GM21367 (cell line): ENCODE results near the gene SLC44A2.
A peak's percentile ranks its signal among the peaks of the same experiment; 100 is the strongest.
"Not testable (repeated sequence)": the region's sequence is repeated elsewhere in the genome, so short reads cannot be mapped to it uniquely, and the experiment has no call there.

Source experiments
- ATAC-seq: cut with Tn5 transposase; IDR thresholded peaks from one replicate; pipeline ENCODE4 v1.9.1; 2021; ENCODE audit not compliant: unreplicated experiment

SLC44A2 gene

DNA sequence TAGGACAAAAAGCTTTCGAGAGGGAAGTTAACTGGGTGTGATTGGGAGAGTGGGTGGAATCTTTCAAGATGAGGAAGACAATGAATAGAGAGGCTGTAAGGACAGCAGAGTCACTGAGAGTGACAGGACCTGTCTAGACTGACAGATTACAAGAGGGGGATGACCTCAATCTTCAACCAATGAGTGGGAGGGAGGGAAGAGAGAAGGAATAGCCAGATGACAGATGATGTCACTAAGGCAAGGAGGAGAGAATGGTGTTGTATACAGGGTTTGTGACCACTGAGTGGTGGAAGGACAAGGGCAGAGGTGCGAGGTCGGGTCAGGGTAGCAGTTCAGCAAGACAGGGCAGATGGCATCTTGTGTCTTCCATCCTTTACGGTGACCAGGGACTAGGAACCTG is 23.0 kb downstream of the SLC44A2 start:
- ATAC-seq = no peak

DNA sequence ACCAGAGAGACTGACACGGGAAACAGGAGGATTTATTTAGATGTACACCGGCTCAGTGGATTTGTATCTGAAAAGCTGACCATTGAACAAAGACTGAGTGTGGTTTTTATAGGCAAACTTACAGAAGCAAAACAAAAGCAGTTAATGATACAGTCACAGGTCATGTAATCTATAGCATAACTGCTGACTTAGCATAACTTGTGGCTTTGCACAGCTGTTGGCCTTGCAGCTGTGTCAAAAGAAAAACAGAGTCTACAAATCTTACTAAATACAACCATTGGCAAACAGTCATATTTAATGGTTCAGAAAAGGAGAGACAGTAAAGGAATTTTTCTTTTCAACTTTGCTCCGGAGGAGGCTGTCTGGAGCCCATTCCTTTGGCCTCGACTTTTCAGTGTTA is 26.5 kb downstream of the SLC44A2 start:
- no peak for ATAC-seq

DNA sequence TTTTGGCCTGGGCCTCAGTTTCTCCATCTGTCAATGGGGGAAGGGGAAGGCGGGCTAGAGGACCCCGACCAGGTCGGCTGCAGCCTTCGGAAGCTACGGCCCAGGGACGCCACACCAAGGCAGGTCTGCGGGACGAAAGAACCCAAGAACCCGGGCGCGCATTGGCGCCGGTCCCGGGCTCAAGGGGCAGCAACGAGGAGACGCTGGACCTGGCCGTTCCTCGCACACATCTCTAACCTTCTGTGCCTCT is 28.1 kb downstream of the SLC44A2 start:
- ATAC-seq = no peak

DNA sequence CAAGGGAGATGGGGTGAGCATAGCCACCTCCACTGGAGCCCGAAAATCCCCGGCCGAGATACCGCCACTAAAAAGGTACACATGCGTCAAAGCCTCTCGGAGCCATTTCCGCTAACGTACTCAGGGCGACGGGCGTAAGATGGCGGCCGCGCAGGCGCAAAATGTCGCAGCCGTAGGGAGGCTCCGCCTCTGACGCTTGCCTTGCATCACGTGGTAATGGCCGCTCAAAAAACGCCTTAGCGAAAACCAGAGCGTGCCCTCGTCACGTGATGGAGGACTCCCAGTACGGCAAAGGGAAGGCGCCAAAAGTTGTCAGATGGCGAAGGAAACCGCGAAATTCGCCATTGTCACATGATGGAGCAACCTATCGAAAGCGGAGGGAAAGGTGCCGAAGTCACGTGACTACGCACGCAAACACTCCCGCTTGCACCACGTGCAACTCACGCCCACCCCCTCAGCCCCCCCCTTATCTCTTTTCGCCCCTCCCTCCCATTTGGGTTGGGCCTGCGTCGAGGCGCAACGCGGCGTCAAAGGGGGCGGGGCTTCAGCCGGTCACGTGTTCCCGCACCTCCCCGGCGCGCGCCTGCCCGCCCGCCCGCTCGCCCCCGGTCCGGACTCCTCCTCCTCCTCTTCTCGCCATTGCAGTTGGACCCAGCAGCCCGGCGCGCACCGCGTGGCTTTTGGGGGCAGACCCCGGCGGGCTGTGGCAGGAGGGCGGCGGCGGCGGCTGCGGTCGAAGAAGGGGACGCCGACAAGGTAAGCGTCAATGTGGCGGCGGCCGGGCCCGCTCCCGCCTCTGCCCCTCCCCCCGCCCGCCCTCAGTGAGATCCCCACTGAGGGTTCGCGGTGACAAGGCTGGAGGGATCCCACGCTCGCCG is 28.6 kb downstream of the SLC44A2 start, which contains the start of gene ILF3:
TSS of gene ILF3 (plus strand) at position 615 of the 878 bp plus-strand sequence. CDS start 16,260 bp downstream, outside the sequence.
- ATAC-seq = peak; percentile 52

DNA sequence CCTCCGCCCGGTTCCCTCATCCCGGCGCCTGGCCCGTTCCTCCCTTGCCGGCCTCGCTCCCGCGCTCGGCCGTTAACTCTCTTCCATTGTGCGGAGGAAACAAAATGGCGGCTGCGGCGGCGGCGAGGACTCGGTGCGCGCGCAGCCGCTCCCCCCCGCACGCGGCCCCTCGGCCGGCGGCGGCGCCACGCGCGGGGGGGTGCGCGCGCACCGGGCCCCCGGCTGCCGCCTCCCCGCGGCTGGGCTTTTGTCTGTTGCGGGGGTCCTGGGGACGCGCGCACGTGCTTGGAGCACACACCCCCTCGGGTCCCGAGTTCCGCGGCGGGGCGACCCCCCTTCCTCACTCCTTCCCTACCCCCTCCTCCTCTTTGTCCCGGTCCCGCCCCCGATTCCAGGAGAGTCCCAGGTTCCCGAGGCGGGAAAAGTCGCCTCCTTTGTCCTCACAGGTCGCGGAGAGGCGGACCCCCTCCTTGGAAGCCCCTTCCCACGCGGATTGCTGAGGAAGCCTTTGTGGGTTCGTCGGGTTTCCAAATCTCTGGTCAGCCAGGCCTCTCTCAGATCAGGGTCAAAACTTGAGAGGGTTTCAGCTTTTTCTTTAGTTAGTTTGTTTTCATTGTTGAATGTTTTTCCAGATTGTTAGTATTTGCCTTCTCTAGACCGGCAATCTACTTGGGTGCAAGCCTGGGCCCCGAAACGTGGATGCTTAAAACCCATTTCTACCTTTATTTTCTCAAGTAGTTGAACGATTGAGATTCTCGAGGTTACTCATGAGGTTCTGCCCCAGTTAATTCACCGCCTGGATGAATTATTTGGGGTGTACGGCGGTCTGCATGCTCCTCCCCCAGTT is 29.5 kb downstream of the SLC44A2 start:
- peak; percentile 9 for ATAC-seq

DNA sequence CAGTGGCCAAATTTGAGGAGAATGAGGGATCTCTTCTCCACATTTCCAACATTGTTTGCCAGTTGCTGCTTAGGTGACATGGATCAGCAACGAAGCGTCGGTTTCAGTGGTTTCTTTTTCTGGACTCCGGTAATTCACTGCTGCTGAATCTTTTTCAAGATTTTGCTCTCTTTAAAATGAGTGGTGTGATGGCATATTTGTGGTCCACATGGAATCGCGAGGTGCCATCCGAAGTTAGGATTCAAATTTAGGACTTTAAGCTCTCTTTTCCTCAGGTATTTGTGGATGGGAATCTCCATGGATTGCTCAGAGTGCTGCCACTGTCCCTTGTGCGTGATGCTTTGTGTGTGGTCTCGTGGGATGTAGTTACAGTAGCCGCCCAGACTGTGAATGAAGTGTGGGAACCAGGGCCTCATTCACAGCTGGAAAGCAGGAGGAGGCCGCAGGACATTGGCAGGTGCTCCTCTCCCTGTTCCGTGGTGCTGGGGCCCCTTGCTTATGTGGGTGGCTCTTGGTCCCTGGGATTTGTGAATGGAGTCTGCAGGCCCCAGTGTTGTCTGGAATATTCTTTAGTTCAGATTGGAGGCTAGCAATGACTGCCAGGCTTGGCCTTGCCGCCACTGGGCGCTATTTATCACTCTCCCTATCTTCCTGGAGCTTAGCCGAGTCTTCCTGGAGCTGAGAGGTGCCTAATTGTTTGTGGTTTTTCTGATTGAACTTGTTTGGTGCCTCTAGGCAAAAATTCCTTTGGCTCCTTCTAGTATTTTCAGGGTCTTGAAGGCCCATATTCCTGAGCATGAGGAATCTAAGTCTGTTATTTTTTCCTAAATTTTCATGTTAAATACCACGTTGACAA is 30.3 kb downstream of the SLC44A2 start:
- no peak for ATAC-seq

DNA sequence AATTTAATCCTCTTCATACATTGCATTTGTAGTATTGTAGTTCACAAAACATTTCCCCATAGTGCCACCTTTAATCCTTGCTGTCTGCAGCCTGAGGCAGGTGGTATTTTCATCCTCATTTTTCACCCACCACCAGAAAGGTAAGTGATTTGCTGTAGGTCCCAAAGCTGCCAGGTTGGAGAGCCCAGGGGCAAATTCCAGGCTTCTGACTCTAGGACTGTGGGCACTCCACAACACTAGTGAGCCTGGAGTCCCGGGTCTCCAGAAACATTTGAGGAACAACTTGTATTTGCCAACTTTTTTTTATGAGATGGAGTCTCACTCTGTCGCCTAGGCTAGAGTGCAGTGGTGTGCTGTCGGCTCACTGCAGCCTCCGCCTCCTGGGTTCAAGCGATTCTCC is 35.0 kb downstream of the SLC44A2 start:
- no peak for ATAC-seq

DNA sequence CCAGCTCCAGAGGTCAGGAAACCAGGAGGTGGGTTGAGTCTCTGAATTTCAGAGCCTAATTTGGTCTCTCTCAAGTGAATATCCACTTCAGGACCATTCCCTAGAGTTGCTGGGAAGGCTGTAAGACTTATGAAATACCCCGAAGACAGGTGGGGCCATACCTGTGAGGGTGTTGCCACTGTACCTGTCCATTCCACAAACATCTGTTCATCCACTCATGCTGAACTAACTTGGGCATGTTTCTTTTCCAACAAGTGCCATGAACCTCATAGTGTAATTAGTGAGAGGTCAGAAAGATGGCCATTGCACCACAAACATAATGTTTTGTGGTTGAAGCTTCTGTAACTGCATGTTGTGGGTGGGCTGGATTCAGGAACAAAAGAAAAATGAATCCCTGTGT is 36.6 kb downstream of the SLC44A2 start:
- ATAC-seq = no peak

DNA sequence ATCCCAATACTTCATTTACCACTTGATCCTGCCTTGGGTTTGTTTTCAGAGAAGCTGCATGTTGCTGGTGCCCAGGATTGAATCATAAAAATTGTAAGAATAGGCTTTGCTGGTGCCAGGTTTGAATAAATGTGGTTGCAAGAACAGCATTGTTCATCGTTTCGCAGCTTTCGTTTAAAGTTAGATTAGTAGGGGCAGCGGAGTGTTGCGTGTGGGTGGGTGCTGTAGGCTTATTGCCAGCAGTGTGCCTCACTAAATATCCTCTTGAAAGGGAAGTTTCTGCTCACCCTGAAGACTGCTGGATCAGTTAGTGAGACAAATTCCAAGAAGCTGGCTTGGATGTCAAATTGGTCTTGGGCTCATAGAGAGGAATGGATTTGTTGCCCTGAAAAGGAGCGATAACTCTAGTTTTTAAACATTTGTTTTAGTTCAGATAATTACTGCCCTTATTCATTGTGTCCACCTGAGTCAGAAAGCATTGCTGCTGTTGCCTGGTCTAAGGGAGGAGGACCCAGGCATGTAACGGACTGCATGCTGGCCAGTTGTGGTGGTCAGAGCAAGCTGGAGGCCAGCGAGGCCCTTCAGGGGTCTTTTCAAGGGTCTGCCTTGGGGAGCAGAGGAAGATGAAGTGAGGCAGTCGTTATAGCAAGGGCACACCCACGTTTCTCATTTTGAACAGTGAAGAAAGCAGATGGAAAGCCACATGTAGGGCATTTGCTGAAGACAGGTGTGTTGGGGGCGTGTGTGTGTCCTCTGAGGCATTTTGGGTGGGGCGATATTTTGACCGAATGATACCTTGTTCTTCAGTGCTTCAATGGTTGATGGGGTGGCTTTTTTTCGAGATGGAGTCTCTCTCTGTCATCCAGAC is 37.3 kb downstream of the SLC44A2 start:
- ATAC-seq = no peak

DNA sequence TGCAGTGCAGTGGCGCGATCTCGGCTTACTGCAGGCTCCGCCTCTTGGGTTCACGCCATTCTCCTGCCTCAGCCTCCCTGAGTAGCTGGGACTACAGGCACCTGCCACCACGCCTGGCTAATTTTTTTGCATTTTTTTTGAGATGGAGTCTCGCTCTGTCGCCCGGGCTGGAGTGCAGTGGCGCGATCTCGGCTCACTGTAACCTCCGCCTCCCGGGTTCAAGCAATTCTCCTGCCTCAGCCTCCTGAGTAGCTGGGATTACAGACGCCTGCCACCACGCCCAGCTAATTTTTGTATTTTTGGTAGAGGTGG is 37.9 kb downstream of the SLC44A2 start:
- not testable (repeated sequence) for ATAC-seq

DNA sequence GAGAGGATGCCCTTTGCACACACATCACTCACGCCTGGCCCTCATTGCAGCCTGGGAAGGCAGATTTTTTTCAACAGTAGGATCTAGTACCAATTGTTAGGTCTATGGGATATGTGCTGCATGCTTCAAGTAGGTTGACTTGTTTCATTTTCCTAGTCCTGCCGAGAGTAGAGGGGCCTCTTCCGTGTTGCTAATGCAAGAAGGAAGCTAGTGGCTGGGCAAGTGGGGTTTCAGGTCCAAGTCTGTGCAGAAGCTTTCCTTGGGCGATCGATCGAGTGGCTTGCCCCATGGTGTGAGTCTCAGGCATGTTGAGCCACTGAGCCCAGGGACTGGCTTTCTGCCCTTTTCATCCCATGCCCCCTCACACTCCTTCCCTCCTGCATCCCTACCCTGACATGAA is 42.5 kb downstream of the SLC44A2 start:
- no peak for ATAC-seq

DNA sequence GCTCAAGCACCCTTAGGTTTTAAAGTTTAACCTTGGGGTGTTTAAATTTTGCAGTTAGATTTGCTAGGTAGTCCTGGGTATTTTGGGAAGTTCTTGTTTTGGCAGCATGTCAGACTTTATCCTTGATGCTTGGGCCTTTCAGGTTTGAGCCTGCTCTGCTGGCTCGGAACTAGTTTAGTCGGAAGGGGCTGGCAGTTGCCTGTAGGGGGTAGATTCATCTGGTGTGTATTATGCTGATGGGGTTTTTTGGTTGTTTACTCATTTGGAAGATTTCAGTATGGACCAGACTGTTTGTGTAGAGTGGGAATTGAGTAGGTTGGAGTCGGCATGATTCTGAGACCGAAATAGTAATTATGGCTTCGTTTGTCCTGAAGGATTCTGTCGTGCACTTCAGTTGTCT is 43.9 kb downstream of the SLC44A2 start:
- no peak for ATAC-seq

DNA sequence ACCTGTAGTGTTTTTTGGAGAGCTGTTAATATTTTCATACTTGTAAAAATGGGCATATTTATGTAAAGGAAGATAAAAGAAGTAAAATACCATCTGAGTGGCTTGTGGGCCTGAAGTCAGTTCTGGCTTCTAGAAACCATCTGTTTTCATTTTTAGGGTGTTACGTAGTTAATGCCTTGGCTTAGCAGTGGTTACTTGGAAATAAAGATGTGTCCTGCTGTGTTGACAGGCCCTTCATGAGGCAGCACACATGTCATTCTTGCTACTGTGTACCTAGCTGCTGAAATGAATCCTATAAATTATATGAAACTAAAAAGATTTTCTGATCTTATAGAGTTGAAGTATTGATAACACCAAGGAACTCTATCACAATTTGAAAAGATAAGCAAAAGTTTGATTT is 44.8 kb downstream of the SLC44A2 start:
- ATAC-seq = no peak

DNA sequence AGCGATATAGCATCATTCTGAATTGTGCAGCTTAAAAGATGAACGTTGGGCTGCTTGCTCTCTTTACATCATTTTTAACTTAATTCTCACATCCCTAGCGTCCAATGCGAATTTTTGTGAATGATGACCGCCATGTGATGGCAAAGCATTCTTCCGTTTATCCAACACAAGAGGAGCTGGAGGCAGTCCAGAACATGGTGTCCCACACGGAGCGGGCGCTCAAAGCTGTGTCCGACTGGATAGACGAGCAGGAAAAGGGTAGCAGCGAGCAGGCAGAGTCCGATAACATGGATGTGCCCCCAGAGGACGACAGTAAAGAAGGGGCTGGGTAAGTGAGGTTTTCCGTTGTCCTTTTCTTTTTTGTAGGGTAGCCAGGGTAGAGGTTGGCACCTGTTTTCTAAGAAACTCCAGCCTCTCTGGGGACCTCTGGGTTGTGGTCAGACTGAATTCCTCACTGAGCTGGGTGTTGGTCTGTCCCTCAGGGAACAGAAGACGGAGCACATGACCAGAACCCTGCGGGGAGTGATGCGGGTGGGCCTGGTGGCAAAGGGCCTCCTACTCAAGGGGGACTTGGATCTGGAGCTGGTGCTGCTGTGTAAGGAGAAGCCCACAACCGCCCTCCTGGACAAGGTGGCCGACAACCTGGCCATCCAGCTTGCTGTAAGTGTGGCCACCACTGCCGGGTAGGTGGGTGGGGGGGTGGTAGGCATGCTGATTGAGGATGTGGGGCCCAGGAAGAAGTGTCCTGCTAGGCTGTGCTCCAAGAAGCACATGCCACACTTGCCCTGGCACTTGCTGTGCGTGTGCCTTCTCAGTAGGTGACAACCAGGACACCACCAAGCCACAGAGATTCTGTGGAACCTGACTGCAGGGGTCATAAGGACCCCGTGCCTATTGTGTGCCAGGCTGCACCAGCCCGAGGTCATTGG is 45.8 kb downstream of the SLC44A2 start:
- ATAC-seq = no peak

DNA sequence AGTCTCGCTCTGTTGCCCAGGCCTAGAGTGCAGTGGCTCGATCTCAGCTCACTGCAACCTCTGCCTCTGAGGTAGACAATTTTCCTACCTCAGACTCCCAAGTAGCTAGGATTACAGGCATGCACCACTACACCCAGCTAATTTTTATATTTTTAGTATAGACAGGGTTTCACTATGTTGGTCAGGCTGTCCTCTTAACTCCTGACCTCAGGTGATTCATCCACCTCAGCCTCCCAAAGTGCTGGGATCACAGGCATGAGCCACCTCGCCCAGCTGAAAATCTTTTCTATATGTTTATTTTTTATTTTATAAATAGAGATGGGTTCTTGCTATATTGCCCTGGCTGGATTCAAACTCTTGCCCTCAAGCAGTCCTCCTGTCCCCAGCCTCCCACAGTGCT is 46.6 kb downstream of the SLC44A2 start:
- ATAC-seq = not testable (repeated sequence)

DNA sequence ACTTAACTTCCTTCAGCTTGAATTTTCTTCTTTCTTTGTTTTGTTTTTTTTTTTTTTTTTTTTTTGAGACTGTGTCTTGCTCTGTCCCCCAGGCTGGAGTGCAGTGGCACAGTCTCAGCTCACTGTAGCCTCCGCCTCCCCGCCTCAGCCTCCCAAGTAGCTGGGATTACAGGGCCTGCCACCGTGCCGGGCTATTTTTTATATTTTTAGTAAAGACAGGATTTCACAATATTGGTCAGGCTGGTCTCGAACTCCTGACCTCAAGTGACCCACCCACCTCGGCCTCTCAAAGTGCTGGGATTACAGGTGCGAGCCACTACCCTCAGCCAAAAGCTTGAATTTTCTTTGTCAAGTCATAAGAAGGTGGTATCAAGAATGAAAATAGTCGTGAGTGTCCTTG is 49.9 kb downstream of the SLC44A2 start:
- not testable (repeated sequence) for ATAC-seq

DNA sequence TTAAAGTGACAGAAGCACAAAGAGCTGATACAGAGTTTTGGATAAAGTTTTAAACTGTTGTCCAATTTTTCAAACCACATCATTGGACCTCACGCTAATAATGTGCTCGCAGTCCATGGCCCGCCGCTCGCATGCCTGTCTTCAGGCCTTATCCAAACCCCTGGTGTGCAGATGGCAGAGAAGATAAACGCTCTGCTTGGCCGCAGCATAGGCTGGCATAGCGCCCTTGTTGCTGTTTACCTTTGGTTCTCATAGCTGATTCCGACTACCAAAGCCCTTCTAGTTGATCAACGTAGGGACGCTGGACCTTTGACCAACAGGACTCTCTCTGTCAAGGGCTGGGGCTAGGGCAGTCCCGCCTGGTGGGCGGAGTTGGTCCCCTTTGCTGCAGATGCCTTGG is 52.4 kb downstream of the SLC44A2 start:
- ATAC-seq = no peak

DNA sequence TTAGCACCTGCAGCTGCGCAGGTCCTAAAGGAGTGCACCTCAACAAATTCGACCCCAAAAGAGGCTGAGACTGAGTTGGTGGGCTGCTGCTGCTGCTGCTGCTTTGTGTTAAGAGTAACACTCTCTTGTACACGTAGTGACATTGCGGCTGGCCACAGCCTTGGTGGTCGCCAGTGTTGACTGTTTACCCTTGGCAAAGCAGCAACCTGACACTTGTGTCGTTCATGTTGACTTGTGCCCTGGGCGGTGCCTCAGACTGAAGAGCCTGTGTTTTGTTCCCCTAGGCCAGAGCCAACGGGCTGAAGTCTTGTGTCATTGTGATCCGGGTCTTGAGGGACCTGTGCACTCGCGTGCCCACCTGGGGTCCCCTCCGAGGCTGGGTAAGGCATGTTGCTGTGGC is 53.5 kb downstream of the SLC44A2 start:
- ATAC-seq = no peak

DNA sequence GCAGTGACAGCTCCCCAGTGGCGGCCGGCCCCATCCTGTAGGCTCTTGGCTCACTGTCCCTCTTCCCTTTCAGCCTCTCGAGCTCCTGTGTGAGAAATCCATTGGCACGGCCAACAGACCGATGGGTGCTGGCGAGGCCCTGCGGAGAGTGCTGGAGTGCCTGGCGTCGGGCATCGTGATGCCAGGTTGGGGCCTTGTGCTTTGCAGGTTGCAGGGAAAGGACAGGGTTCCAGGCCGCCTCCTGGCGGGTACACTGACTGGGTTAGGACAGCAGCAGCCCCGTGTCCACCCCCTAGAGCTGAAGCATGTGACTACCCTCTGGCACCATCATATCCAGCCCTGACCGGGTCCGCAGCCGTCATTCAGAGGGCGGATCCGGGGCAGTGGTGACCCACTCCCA is 54.4 kb downstream of the SLC44A2 start:
- no peak for ATAC-seq
